ENCODE data around the gene KIZ.

Gene KIZ, protein sequence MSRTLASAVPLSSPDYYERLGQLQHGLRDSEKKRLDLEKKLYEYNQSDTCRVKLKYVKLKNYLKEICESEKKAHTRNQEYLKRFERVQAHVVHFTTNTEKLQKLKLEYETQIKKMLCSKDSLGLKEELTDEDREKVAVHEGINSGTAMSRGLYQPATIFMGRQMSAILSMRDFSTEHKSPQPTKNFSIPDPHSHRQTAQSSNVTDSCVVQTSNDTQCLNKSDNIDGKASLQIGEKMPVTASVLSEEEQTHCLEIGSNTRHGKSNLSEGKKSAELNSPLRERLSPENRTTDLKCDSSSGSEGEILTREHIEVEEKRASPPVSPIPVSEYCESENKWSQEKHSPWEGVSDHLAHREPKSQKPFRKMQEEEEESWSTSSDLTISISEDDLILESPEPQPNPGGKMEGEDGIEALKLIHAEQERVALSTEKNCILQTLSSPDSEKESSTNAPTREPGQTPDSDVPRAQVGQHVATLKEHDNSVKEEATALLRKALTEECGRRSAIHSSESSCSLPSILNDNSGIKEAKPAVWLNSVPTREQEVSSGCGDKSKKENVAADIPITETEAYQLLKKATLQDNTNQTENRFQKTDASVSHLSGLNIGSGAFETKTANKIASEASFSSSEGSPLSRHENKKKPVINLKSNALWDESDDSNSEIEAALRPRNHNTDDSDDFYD

DNA sequence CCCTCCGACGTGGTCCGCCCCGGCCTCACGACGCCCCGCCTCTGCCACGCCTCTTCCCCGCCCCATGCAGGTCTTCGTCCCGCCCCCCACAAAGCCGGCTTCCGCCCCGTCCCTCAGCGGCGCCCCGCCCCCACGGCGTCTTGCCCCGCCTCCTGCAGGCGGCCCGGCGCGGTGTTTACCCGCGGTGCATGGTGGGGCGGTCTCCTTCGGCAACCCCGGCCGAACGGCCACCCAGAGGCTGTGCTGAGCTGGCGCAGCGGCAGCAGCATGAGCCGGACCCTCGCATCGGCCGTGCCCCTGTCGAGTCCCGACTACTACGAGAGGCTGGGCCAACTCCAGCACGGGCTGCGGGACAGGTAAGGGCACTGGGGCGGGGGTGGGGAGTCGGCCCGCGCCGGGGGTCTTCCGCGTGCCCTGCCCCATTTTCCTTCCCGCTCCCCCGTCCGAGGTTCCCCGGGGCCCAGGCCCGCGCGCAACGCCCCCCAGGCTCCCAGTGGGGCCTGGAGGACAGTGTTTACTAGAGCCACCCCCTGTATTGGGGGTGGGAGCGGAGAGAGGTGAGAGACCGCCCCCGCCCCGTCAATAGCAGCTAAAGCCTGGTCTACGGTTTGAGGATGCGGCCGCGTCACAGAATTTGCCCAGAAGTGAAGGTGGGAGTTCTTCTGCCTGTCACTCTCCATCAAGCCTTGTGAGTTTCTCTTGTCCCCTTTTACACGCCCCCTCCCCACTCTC, at the start of gene KIZ:
Gene KIZ (plus strand): TSS at position 234 of the 732 bp plus-strand sequence. CDS start 34 bp downstream, at position 268.
- peak; percentile 97 for DNase-seq

DNA sequence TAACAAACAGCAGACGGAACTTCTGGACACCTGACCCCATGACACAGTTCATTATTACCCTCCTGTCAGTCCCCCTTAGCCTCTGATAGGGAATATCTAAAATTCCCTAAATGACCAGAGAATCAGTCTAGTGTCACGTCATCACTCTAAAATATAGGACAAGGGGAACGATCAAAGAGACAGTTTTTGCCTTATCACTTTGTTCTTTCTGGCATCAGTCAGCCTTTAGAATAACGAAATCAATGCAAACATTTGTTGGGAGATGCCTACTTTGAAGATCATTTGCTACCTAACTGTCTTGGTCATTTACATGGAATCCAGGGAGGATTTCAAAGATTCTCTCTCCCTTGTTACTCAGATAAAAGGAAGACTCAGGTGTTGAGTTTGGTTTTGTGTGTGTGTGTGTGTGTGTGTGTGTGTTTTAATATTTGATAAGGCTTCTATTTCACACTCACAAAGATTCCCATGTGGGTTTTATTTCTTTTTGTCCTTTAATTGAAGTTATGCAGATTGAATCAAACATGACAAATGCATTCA, 48.0 kb upstream of the KIZ start:
- DNase-seq = no peak

DNA sequence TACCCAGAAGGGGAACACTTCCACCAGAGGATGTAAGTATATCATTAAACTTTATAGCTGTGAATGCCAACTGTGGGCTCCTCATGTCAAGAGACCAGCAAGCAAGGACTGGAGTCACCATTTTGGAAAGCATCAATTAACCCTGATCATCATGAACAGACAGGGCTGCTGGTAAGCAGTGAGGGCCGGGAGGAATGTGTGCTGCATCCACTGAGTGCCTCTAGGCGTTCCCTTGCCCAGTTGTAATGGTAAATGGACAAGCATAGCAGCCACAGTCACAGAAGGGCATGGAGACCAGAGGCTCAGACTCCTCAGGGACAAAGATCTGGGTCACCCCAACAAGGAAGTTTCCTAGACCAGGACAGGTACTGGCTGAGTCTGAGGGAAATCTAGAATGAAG, 43.3 kb upstream of the KIZ start:
- DNase-seq = no peak

- DNase-seq = no peak
Observed at GRCh38 chr20:21083825-21084325, 42.0 kb upstream of the KIZ start.

GRCh38 chr20:21087862-21088540, 37.9 kb upstream of the KIZ start:
- DNase-seq = no peak

- no peak for DNase-seq
Observed at GRCh38 chr20:21089391-21089790, 36.5 kb upstream of the KIZ start.

GRCh38 chr20:21090111-21090618, 35.7 kb upstream of the KIZ start:
- no peak for DNase-seq

DNA sequence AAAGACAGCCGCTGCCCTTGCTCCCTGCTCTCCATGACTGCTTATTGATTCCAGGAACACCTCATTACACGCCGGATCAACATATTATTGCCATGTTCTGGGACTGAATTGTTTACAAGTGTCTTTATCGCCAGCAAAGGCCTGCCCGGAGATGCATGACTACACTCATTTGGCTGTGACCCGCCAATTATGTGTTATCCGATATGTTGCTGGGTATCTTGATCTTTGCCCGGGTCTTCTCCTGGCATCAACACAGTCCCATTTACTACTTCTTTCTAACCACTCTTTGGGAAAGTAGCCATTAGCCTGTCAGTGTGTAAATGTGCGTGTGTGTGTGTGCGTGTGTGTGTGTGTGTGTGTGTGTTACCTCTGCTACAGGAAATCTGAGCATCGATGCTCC, 35.2 kb upstream of the KIZ start:
- DNase-seq = peak; percentile 48

DNA sequence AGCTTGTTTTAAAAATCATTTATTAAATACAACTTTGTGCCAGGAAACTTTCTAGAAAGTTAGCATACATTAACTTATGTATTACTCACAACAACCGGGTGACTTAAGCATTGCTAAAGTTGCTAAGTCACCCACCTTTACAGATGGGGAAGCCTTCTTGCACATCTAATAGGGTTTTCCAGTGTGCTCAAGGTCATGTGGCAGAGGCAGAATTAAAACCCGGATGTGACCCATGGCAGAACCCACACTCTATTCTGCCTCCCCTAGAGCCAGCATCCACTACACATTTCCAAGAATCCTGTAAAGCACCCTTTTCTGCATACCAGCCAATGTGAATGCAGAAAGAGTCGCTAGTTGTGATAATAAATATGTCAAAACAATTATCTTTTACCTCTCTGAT, 33.1 kb upstream of the KIZ start:
- DNase-seq = no peak

- DNase-seq = peak; percentile 34
Observed at GRCh38 chr20:21096321-21097043, 29.4 kb upstream of the KIZ start.

DNA sequence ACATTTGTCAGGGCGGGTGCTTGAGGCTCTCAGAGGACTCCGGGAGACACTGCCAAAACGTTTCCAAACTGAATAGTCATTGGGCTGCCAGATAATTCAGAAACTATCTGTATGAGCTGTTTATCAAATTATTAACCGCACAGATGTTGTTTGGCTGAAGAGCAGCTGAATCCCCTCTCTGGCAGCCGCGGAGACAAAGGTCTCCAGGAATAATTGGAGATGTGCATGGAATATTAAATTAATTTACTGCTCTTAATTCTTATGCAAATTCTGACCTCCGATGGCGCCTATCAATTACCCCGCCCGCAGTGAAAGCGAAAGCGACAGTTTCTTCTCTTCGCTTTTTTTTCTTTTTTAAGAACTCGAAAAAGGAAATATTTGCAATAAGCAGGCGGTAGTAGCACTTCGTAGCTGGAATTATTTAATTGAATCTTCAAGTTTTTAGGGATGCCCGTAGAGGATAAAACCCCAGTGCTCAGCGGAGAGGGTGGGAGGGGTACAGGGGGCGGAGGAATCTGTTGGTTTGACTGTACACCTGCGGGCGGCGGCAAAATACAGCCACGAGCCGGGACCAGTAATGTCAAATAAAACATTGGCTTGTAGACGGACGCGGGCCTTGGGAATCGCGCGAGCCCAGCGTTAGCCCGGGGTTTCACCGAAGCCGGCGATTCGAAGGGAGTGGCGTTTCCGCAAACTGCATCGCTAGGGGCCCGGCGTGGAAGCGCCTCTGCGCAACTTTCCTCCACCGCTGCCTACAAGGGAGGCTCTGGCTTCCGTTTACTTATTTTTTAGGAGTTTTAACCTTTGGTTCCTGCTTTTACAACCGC, 25.9 kb upstream of the KIZ start:
- DNase-seq = peak; percentile 70

- peak; percentile 26 for DNase-seq
Observed at GRCh38 chr20:21100578-21101452, 25.1 kb upstream of the KIZ start.

GRCh38 chr20:21101453-21101931, 24.4 kb upstream of the KIZ start:
- DNase-seq = no peak

- DNase-seq = no peak
Observed at GRCh38 chr20:21101932-21102575, 23.8 kb upstream of the KIZ start.

DNA sequence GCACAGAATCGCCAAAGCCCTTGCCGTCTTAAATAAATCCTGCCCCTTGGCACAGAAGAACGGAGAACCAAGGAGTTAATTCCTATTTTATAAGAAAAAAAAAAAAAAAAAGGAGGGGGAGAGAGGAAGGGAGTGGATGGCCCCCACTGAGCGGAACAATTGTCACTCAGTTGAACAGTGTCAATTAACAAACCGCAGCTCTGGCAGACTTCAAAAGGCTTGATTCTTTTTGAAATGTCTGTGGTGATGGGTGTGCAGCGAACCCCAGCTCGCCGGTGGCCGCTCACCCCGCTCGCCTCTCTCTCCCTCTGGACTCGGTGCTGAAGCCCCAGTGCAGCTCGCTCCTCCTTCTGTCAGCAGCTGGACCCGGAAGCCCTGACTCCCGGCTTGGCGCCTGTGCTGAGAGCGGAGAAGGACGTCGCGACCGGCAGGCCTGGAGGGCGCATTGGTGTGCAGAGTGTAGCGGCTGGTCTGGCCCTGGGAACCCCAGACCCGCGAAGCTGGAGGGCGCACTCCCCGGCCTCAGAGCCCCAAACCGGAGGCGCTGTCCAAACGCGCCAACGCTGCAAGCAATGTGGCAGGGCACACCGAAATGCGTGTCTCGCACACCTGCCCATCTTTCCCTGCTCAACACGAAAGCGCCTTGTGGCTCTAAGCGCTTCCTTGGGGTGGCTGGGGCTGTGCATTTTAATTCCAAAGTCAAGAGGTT, 23.1 kb upstream of the KIZ start:
- peak; percentile 5 for DNase-seq

GRCh38 chr20:21103582-21104465, 22.1 kb upstream of the KIZ start:
- DNase-seq = no peak

DNA sequence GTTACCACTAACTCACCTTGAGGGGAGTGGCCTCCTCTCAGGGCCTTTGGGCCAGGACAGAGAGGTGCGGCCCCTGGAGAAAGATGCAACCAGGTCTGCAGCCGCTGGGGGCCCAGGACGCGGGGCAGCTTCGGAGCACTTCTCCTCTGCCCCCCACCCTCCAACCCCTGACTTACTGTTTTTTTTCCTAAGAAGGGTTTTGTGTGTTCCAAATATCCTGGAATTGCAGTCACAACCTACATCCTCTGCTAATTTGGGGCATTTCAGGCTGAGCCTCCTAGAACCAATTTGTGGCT, 21.5 kb upstream of the KIZ start:
- DNase-seq = no peak

- no peak for DNase-seq
Observed at GRCh38 chr20:21104921-21105320, 21.0 kb upstream of the KIZ start.
